Measurements from ENCODE around the gene MED27. TPM values are rescaled to one million over a fixed set of nuclear protein-coding genes. Genes with fewer than 3 reads are reported as not detected.

Gene MED27
- polyA plus RNA-seq, 1 experiment, result 36.9 TPM

DNA sequence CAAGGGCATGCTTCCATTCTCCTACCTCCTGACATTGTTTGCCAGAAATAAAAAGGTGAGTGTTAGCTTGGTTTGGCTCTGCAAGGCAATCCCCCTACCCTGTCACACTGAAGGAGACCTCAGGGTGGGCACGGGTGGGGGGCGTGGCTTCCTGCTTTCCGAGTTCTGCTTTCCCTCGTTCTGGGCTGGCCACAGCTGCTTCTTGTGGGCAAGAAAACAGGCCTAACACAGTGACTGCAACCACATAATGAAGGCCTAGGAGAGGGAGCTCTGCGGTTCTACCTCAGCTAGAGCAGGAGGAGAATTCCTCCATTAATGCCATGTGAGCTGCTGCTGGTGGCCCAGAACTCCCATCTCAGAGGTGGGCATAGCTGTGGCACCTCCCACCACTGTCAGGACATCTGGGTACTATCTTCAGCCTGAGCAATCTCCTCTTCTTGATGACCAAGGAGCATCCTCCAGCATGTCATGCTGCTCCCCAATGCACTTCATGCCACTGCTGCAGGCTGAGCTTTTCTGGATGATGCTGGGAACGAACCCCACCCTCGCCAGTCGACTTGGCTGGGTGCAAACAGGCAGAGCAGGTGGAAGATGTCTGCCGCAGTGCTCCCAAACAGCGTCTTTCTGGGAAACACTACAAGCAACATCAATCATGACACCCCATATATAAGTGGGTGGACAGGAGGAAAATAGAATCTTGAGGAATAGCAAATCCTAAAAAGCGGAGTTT, 200.3 kb downstream of the MED27 start:
- CTCF ChIA-PET, result interaction anchor here (0.6 kb wide), 1 partner anchor 30 kb away, joined by 3 read pairs; no protein-coding TSS in a partner anchor

DNA sequence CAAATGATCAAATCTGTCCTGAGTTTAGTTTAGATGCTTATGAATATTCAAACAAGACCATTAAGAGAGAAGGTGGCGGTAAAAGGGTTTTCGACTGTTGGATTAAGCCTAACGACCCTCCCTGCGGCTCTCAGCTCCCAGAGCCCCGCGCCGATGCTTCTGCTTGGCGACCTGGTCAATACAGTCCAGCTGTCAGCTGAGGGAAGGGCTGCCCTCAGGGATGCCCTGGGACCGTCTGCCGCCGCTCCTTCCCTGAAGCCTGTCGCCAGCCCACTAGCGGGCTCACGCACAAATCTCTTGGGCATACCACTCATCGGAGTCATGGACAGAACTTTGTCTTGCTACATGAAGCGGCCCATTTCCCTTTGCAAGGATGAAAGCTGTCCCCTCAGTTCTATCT, 203.2 kb downstream of the MED27 start:
- TF ChIP-seq, protein P1, sequence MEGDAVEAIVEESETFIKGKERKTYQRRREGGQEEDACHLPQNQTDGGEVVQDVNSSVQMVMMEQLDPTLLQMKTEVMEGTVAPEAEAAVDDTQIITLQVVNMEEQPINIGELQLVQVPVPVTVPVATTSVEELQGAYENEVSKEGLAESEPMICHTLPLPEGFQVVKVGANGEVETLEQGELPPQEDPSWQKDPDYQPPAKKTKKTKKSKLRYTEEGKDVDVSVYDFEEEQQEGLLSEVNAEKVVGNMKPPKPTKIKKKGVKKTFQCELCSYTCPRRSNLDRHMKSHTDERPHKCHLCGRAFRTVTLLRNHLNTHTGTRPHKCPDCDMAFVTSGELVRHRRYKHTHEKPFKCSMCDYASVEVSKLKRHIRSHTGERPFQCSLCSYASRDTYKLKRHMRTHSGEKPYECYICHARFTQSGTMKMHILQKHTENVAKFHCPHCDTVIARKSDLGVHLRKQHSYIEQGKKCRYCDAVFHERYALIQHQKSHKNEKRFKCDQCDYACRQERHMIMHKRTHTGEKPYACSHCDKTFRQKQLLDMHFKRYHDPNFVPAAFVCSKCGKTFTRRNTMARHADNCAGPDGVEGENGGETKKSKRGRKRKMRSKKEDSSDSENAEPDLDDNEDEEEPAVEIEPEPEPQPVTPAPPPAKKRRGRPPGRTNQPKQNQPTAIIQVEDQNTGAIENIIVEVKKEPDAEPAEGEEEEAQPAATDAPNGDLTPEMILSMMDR (IDR thresholded peaks at IDR 0.05; ENCODE audit: insufficient read depth, low read depth, low read length), result no peak
- ChIA-PET CTCF (no interaction called here), POLR2A (interaction anchor here (0.7 kb wide), 1 partner anchor 372 kb away, joined by 4 read pairs; no protein-coding TSS in a partner anchor)
- Histone ChIP-seq H3K36me3 (ENCODE audit: control insufficient read depth, insufficient read depth, low read length) (no peaks in the 10 kb centered on the region; the same call in 1 of the 2 replicates), H3K27me3 (ENCODE audit: control insufficient read depth, insufficient read depth, low read length) (no peaks in the 10 kb centered on the region), H3K4me3 (ENCODE audit: low read depth, low read length) (no peak overlapping the region)
- no peak for DNase-seq (ENCODE audit: low read depth)

More for the DNA sequence above, 200.3 kb downstream of the MED27 start:
- TF ChIP-seq, protein P1 (IDR thresholded peaks at IDR 0.05; ENCODE audit: insufficient read depth, low read depth, low read length), result no peak
- POLR2A ChIA-PET, result interaction anchor here (0.6 kb wide), 1 partner anchor 73 kb away, joined by 13 read pairs; no protein-coding TSS in a partner anchor
- Histone ChIP-seq H3K27me3 (ENCODE audit: control insufficient read depth, insufficient read depth, low read length) (no peaks in the 10 kb centered on the region), H3K36me3 (ENCODE audit: control insufficient read depth, insufficient read depth, low read length) (0 out of 2 replicates have a peak, but pooled peaks cover 1% of the 10 kb centered on the region), H3K4me3 (ENCODE audit: low read depth, low read length) (no peak overlapping the region)
- no peak for DNase-seq (ENCODE audit: low read depth)

DNA sequence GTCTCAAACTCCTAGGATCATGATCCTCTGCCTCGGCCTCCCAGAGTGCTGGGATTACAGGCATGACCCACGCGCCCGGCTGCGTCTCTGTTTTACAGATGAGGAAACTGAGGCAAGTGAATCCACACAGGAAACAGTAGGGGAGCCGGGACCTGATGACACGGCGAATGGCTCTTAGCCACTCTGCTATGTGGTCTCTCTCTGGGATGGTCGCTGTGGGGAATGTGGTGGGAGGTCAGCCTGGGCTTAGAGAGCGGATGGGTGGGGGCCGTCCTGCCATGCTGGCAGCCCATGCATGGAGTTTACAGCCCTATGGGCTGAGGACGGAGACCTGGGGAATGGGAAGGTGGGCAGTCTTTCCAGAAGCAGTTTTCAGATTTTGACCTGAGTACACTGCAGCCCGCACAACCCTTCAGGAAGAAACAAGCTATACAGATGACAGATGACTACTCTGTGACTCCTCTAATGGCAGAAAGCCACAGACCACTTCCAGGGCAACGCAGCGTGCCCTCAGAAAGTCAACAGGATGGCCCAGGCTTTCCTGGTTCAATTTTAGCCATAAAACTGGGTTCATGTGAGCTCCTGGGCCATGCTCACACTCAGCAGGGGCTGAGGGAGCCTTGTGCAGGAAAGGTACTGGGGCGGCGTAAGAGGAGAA, 203.7 kb downstream of the MED27 start:
- CTCF ChIA-PET, result interaction anchor here (0.8 to 1.0 kb wide), 2 partner anchors 9 to 37 kb away, joined by 3 read pairs; no protein-coding TSS in a partner anchor
- DNase-seq (ENCODE audit: low read depth), result no peak
- TF ChIP-seq, protein P1 (IDR thresholded peaks at IDR 0.05; ENCODE audit: insufficient read depth, low read depth, low read length), result no peak
- Histone ChIP-seq H3K4me3 (ENCODE audit: low read depth, low read length) (no peak overlapping the region), H3K27me3 (ENCODE audit: control insufficient read depth, insufficient read depth, low read length) (no peaks in the 10 kb centered on the region), H3K36me3 (ENCODE audit: control insufficient read depth, insufficient read depth, low read length) (no peaks in the 10 kb centered on the region; the same call in 1 of the 2 replicates)
- POLR2A ChIA-PET, result interaction anchor here (0.7 kb wide), 1 partner anchor 372 kb away, joined by 4 read pairs; no protein-coding TSS in a partner anchor

DNA sequence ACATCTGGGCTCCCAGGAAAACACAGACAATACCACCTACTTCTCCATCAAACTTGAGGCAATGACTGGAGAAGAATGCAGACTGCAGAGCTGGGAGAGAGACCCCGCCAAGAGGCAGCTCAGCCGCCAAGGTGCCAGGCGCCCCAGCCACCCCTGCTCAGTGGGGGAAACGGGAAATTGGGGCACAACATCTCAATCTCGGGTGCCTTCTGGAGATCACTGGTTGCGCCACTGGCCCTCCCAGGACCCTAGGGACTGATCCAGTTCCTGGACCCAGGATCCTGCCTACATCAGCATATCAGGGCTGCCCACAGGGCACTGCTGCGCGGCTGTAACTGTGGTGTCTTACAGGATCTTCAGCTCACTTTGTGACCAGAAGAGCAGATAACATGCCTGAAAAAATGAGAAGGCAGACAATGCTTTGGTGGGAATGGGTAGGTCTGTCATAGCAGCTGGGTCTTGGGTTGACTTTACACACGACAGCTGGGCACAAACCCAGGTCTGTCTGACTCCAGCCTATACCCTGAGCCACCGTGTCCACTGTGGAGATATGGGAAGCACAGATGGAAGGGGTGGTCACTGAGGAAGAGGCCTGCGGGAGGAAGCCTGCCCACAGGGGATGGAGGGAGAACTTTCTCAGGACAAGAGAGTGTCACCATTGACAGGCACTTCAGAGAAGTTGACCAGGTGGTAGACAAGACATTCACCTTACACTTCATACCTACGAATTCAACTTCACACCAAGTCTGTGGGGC, 204.6 kb downstream of the MED27 start:
- H3K27me3 ChIP-seq (ENCODE audit: control insufficient read depth, insufficient read depth, low read length), result no peaks in the 10 kb centered on the region
- H3K36me3 ChIP-seq (ENCODE audit: control insufficient read depth, insufficient read depth, low read length), result no peaks in the 10 kb centered on the region; the same call in 1 of the 2 replicates
- POLR2A ChIA-PET, result no interaction called here
- CTCF ChIA-PET, result interaction anchor here (0.8 to 1.0 kb wide), 2 partner anchors 10 to 36 kb away, joined by 3 read pairs; no protein-coding TSS in a partner anchor
- no peak overlapping the region for H3K4me3 ChIP-seq (ENCODE audit: low read depth, low read length)
- DNase-seq (ENCODE audit: low read depth), result no peak
- TF ChIP-seq, protein P1 (IDR thresholded peaks at IDR 0.05; ENCODE audit: insufficient read depth, low read depth, low read length), result no peak
